HepG2 (cell line): ENCODE data around the gene SLC25A33. TPM values are rescaled to one million over a fixed set of nuclear protein-coding genes. Genes with fewer than 3 reads are reported as not detected.

Experiments used
- ATAC-seq: fragments of 200-7000 bp; cut with Tn5 transposase; 3 replicates; pipeline ENCODE4 v1.9.1; 2020; ENCODE audit warnings: mild to moderate bottlenecking, moderate library complexity
- BruUV-seq: library from RNA; stranded (reverse); fragments of 400-500 nt; replicated peaks from 2 replicates; lab custom pipeline; 2021; lab: Mats Ljungman, UMichigan
- CTCF ChIA-PET: fragments of 300-600 bp; formaldehyde crosslinking; extraction: SDS; loops from one replicate; lab custom pipeline; 2021; ENCODE audit warnings: low total read pairs, inconsistent platforms, low intra/inter-chr PET ratio; lab: Yijun Ruan, JAX
- POLR2A ChIA-PET: fragments of 350-600 bp; sonication (Branson Sonifier 250); formaldehyde crosslinking; loops from one replicate; lab custom pipeline; 2020; ENCODE audit warnings: antibody characterized with exemption, inconsistent platforms; lab: Yijun Ruan, JAX
- DNase-seq: peaks from one replicate; pipeline ENCODE4 v3.0.0-alpha.2; 2015; ENCODE audit warnings: low spot score
- FAIRE-seq: peaks from 3 replicates; lab custom pipeline; 2011; peaks lifted over from hg19 to GRCh38; lab: Jason Lieb, UNC
- H2AFZ ChIP-seq: one replicate; pipeline ENCODE4 v1.6.1; 2011; ENCODE audit warnings: low read length, inconsistent platforms
- H3K27ac ChIP-seq: fragments of 300-600 bp; 3 replicates; pipeline ENCODE4 v1.8.0; 2011; ENCODE audit warnings: mixed run types, mild to moderate bottlenecking, mixed read lengths, low read length, inconsistent platforms; ENCODE audit not compliant: insufficient read depth; ENCODE audit errors: extremely low read length
- H3K27me3 ChIP-seq, 2 experiments: fragments of 200-600 bp in 1 of 2; 2 replicates in 1 of 2; 3 replicates in 1 of 2; pipeline versions ENCODE4 v1.6.0 to v1.8.0; 2011; ENCODE audit warnings: low read length in 2 of 2, mild to moderate bottlenecking in 2 of 2, moderate library complexity in 2 of 2, inconsistent platforms in 1 of 2; ENCODE audit not compliant: insufficient read depth in 2 of 2, control insufficient read depth in 1 of 2
- H3K36me3 ChIP-seq, 2 experiments: fragments of 200-600 bp in 1 of 2; replicated peaks in 1 of 2; 2 replicates in 1 of 2; 3 replicates in 1 of 2; pipeline versions ENCODE4 v1.5.1 to v1.8.0; 2011; ENCODE audit warnings: low read length in 2 of 2, inconsistent platforms in 1 of 2; ENCODE audit not compliant: insufficient read depth in 2 of 2, control insufficient read depth in 1 of 2
- H3K4me1 ChIP-seq: 2 replicates; pipeline ENCODE4 v1.5.1; 2012; ENCODE audit warnings: low read length, inconsistent platforms; ENCODE audit not compliant: insufficient read depth
- H3K4me2 ChIP-seq: 2 replicates; pipeline ENCODE4 v1.6.0; 2011; ENCODE audit warnings: low read depth, low read length, inconsistent platforms
- H3K4me3 ChIP-seq, 3 experiments: fragments of 200-600 bp in 1 of 3; sonication (generic), shearing (Covaris generic) in 1 of 3; replicated peaks in 1 of 3; 2 replicates each; pipeline ENCODE4 v1.5.1; 2011 to 2016; ENCODE audit warnings: low read length in 3 of 3, inconsistent platforms in 2 of 3, low read depth in 2 of 3, mild to moderate bottlenecking in 2 of 3, control low read depth in 1 of 3, mixed read lengths in 1 of 3; ENCODE audit not compliant: insufficient read depth in 1 of 3
- H3K79me2 ChIP-seq: one replicate; pipeline ENCODE4 v1.6.1; 2011; ENCODE audit warnings: low read length, inconsistent platforms; ENCODE audit not compliant: insufficient read depth
- H3K9ac ChIP-seq: 2 replicates; pipeline ENCODE4 v1.6.0; 2011; ENCODE audit warnings: mild to moderate bottlenecking, low read depth, low read length, inconsistent platforms; ENCODE audit not compliant: insufficient read depth
- H3K9me3 ChIP-seq: 2 replicates; pipeline ENCODE4 v1.5.1; 2012; ENCODE audit warnings: mild to moderate bottlenecking, low read length
- H4K20me1 ChIP-seq: 2 replicates; pipeline ENCODE4 v1.6.0; 2011; ENCODE audit warnings: inconsistent platforms, mild to moderate bottlenecking, low read length, moderate library complexity; ENCODE audit not compliant: insufficient read depth
- CEBPG ChIP-seq: IDR thresholded peaks from 2 replicates; pipeline ENCODE4 v1.6.1; 2016
- CHD4 ChIP-seq: fragments of 200-600 bp; sonication (generic); IDR thresholded peaks from 2 replicates; pipeline ENCODE4 v1.7.0; 2017; ENCODE audit warnings: mild to moderate bottlenecking, low read length, borderline replicate concordance
- E2F5 ChIP-seq: sonication (generic); formaldehyde crosslinking; conservative IDR thresholded peaks from 2 replicates; pipeline ENCODE4 v1.4.0; 2020; ENCODE audit warnings: missing genetic modification reagents
- HDAC1 ChIP-seq: sonication (generic); formaldehyde crosslinking; IDR thresholded peaks from 2 replicates; pipeline ENCODE4 v1.5.1; 2020; ENCODE audit warnings: mild to moderate bottlenecking, missing genetic modification reagents
- MAFF ChIP-seq: IDR thresholded peaks from 2 replicates; pipeline ENCODE4 v1.6.1; 2011; ENCODE audit warnings: low read depth, low read length, improper control_type of control experiment
- PAWR ChIP-seq: sonication (generic); formaldehyde crosslinking; IDR thresholded peaks from 2 replicates; pipeline ENCODE4 v1.4.0; 2020; ENCODE audit warnings: missing genetic modification reagents, mild to moderate bottlenecking, borderline replicate concordance
- POLR2A ChIP-seq, 2 experiments: IDR thresholded peaks; 2 replicates each; pipeline ENCODE4 v1.6.1; 2011; ENCODE audit warnings: low read depth in 2 of 2, low read length in 2 of 2, mild to moderate bottlenecking in 1 of 2, moderate library complexity in 1 of 2; ENCODE audit not compliant: insufficient read depth in 1 of 2
- SIX4 ChIP-seq: sonication (generic); formaldehyde crosslinking; IDR thresholded peaks from 2 replicates; pipeline ENCODE4 v1.4.0; 2020; ENCODE audit warnings: missing genetic modification reagents
- ZBTB33 ChIP-seq: sonication (generic); formaldehyde crosslinking; IDR thresholded peaks from 2 replicates; pipeline ENCODE4 v1.4.0; 2020; ENCODE audit warnings: missing genetic modification reagents
- ZMYM3 ChIP-seq: sonication (generic); formaldehyde crosslinking; IDR thresholded peaks from 2 replicates; pipeline ENCODE4 v1.5.1; 2020; ENCODE audit warnings: mild to moderate bottlenecking, missing genetic modification reagents
- ZNF460 ChIP-seq: sonication (generic); formaldehyde crosslinking; IDR thresholded peaks from 2 replicates; pipeline ENCODE4 v1.5.1; 2020; ENCODE audit warnings: missing genetic modification reagents, mild to moderate bottlenecking, borderline replicate concordance
- ZNF552 ChIP-seq: sonication (generic); formaldehyde crosslinking; IDR thresholded peaks from 2 replicates; pipeline ENCODE4 v1.9.0; 2022; ENCODE audit warnings: missing genetic modification reagents, mild to moderate bottlenecking, borderline replicate concordance
- ZNF629 ChIP-seq: sonication (generic); formaldehyde crosslinking; conservative IDR thresholded peaks from 2 replicates; pipeline ENCODE4 v1.5.0; 2020; ENCODE audit warnings: missing genetic modification reagents
- WGBS: methylation state at CpG from one replicate; pipeline ENCODE4 v1.1.6; 2017; ENCODE audit warnings: low lambda C conversion rate; 5-methylcytosine and 5-hydroxymethylcytosine counted together
- in situ Hi-C: cut with HindIII; loops from 2 replicates; pipeline ENCODE4 v1.10.0; 2017; ENCODE audit warnings: low pct_unique_long_range_greater_than_20kb; ENCODE audit not compliant: extremely low pct_ligation_motif_present
- intact Hi-C: fragments of 100-400 bp; cut with micrococcal nuclease; formaldehyde crosslinking; loops from one replicate; pipeline ENCODE4 v1.10.0; 2022; ENCODE audit not compliant: unreplicated experiment
- polyA plus RNA-seq, 8 experiments: library from polyadenylated mRNA; depleted of rRNA in 3 of 8; stranded (reverse) in 7 of 8; unstranded in 1 of 8; fragments of >200 nt; fragmentation: Illumina TruSeq in 4 of 8; extraction: Trizol in 4 of 8; gene quantifications; 2 replicates each; pipeline versions ENCODE4 v1.2.1 to v1.2.3, GENCODE V29; 2011 to 2016; ENCODE audit warnings: low read depth in 4 of 8, missing spikeins in 1 of 8, mixed read lengths in 1 of 8; ENCODE audit not compliant: insufficient read depth in 1 of 8
- total RNA-seq, 5 experiments: library from RNA; depleted of rRNA; stranded (reverse); fragments of >200 nt; fragmentation: Illumina TruSeq; extraction: Trizol; gene quantifications; 2 replicates each; pipeline ENCODE4 v1.2.3, GENCODE V29; 2016; ENCODE audit warnings: low read depth in 1 of 5

The SLC25A33 gene
- total and polyA plus RNA-seq, 2 of the 13 experiments (the other 11 are each of a cell fraction or from before 2014, with no cell fraction given): 15.4 to 50.3 TPM

- Histone ChIP-seq H3K4me2 (no peak overlapping the region), H3K36me3 (no peaks in the 10 kb centered on the region), H3K27me3 (peaks cover 0 to 1% of the 10 kb centered on the region in 2 experiments; a peak in 1 of 5 replicates), H3K79me2 (no peaks in the 10 kb centered on the region), H3K9me3 (no peaks in the 10 kb centered on the region), H4K20me1 (no peaks in the 10 kb centered on the region), H2AFZ (no peak overlapping the region), H3K4me1 (peaks cover 67% of the 10 kb centered on the region), H3K4me3 (no peak overlapping the region), H3K27ac (no peak overlapping the region), H3K9ac (no peak overlapping the region)
- 0 out of 2 replicates have a peak, but pooled peaks have one; percentile 31 for TF ChIP-seq ZBTB33 (CRISPR knock-in tag)
- TF ChIP-seq POLR2A (IDR thresholded peaks at IDR 0.05; ENCODE audit: insufficient read depth in 1 of 2, low read depth in 2 of 2, low read length in 2 of 2): no peak
- peak; percentile 70; the same call in 1 of the 2 replicates for TF ChIP-seq ZMYM3 (CRISPR knock-in tag)
- peak; percentile 92 for TF ChIP-seq ZNF629 (CRISPR knock-in tag)
- TF ChIP-seq MAFF: no peak
- TF ChIP-seq CHD4: 0 out of 2 replicates have a peak, but pooled peaks have one; percentile 59
- no peak for TF ChIP-seq ZNF552 (CRISPR knock-in tag)
- DNase-seq (no peak), FAIRE-seq (no peak), ATAC-seq (no peak)
- intact Hi-C loops: no loop called here
- in situ Hi-C loops: no loop called here
- CTCF ChIA-PET: no interaction called here
- POLR2A ChIA-PET: interaction anchor here (1.1 to 2.3 kb wide), 2 partner anchors 8 to 35 kb away, joined by 3 to 16 read pairs; no protein-coding TSS in a partner anchor
- BruUV-seq: no TSS peak
- WGBS: 100% methylated on average over 4 of the region's 4 CpGs
Observed at GRCh38 chr1:9530320-9530719, 8.9 kb upstream of the SLC25A33 start.

- no peak for TF ChIP-seq HDAC1 (CRISPR knock-in tag)
- no peak for TF ChIP-seq SIX4 (CRISPR knock-in tag)
- no peak for TF ChIP-seq ZNF460 (CRISPR knock-in tag)
- no peak for TF ChIP-seq PAWR
- no peak for TF ChIP-seq CEBPG (CRISPR knock-in tag)
- no peak for TF ChIP-seq E2F5 (CRISPR knock-in tag)
- Histone ChIP-seq H3K36me3 (no peaks in the 10 kb centered on the region), H3K4me2 (no peak overlapping the region), H2AFZ (no peak overlapping the region), H3K4me1 (peaks cover 65% of the 10 kb centered on the region), H4K20me1 (no peaks in the 10 kb centered on the region), H3K27ac (no peak overlapping the region), H3K9me3 (no peaks in the 10 kb centered on the region; the same call in 1 of the 2 replicates), H3K4me3 (no peak overlapping the region), H3K79me2 (peaks cover 2% of the 10 kb centered on the region), H3K27me3 (no peaks in the 10 kb centered on the region), H3K9ac (no peak overlapping the region)
- no TSS peak for BruUV-seq
- no peak for FAIRE-seq
- no peak for DNase-seq
- in situ Hi-C loops: no loop called here
- ATAC-seq: no peak
- CTCF ChIA-PET: no interaction called here
- POLR2A ChIA-PET: no interaction called here
- WGBS: 89% methylated on average over 10 of the region's 10 CpGs
- intact Hi-C loops: loop anchor here (5.0 kb wide), 1 partner anchor 33 kb away; no protein-coding TSS in a partner anchor
Observed at GRCh38 chr1:9534953-9535352, 4.3 kb upstream of the SLC25A33 start.
